IMR-90 (cell line): ENCODE results near the gene PLSCR2. TPM values are rescaled to one million over a fixed set of nuclear protein-coding genes. Genes with fewer than 3 reads are reported as not detected.

Source experiments
- ATAC-seq: fragments of 200-7000 bp; cut with Tn5 transposase; 2 replicates; pipeline ENCODE4 v1.9.1; 2020; ENCODE audit warnings: low read depth, mild to moderate bottlenecking, moderate library complexity
- BruUV-seq: library from RNA; stranded (reverse); fragments of 400-500 nt; replicated peaks from 2 replicates; lab custom pipeline; 2021; lab: Mats Ljungman, UMichigan
- CTCF ChIA-PET: fragments of 300-600 bp; formaldehyde crosslinking; extraction: SDS; loops from one replicate; lab custom pipeline; 2021; ENCODE audit warnings: antibody characterized with exemption; lab: Yijun Ruan, JAX
- POLR2A ChIA-PET: fragments of 300-600 bp; sonication (Branson Sonifier 250); formaldehyde crosslinking; loops from one replicate; lab custom pipeline; 2022; ENCODE audit warnings: antibody characterized with exemption; ENCODE audit not compliant: unreplicated experiment; lab: Charles Lee
- DNase-seq: peaks from one replicate; pipeline ENCODE4 v3.0.0; 2013
- H2AFZ ChIP-seq: replicated peaks from 2 replicates; pipeline ENCODE3; 2013; ENCODE audit warnings: low read length, mild to moderate bottlenecking; ENCODE audit not compliant: poor library complexity
- H2AK5ac ChIP-seq: 2 replicates; pipeline ENCODE4 v1.6.1; 2013; ENCODE audit warnings: low read depth, low read length, inconsistent platforms
- H2AK9ac ChIP-seq: replicated peaks from 2 replicates; pipeline ENCODE3; 2013; ENCODE audit warnings: mild to moderate bottlenecking, low read depth, low read length, moderate library complexity; ENCODE audit not compliant: poor library complexity
- H2BK120ac ChIP-seq: 2 replicates; pipeline ENCODE4 v1.6.1; 2013; ENCODE audit warnings: low read depth, low read length, inconsistent platforms
- H2BK15ac ChIP-seq: 3 replicates; pipeline ENCODE4 v1.6.1; 2013; ENCODE audit warnings: low read depth, low read length, inconsistent platforms
- H2BK20ac ChIP-seq: 2 replicates; pipeline ENCODE4 v1.6.1; 2013; ENCODE audit warnings: low read depth, mild to moderate bottlenecking, inconsistent platforms, low read length, moderate library complexity
- H2BK5ac ChIP-seq: 2 replicates; pipeline ENCODE4 v1.6.1; 2013; ENCODE audit warnings: mild to moderate bottlenecking, low read depth, low read length, inconsistent platforms; ENCODE audit not compliant: poor library complexity, severe bottlenecking
- H3K14ac ChIP-seq: replicated peaks from 2 replicates; pipeline ENCODE4 v1.6.1; 2013; ENCODE audit warnings: low read depth, low read length, inconsistent platforms
- H3K18ac ChIP-seq: 2 replicates; pipeline ENCODE4 v1.6.1; 2013; ENCODE audit warnings: low read depth, low read length, control low read depth
- H3K23ac ChIP-seq: 2 replicates; pipeline ENCODE4 v1.6.1; 2013; ENCODE audit warnings: low read depth, low read length, inconsistent platforms
- H3K27ac ChIP-seq: 2 replicates; pipeline ENCODE4 v1.5.1; 2013; ENCODE audit warnings: mild to moderate bottlenecking, control low read depth, low read length; ENCODE audit not compliant: insufficient read depth
- H3K27me3 ChIP-seq: 2 replicates; pipeline ENCODE4 v1.6.1; 2013; ENCODE audit warnings: low read length; ENCODE audit not compliant: control insufficient read depth, insufficient read depth
- H3K36me3 ChIP-seq: 2 replicates; pipeline ENCODE4 v1.6.1; 2013; ENCODE audit warnings: low read length, mixed read lengths; ENCODE audit not compliant: control insufficient read depth, insufficient read depth
- H3K4ac ChIP-seq: 2 replicates; pipeline ENCODE4 v1.6.1; 2013; ENCODE audit warnings: low read depth, low read length, inconsistent platforms
- H3K4me1 ChIP-seq: 2 replicates; pipeline ENCODE4 v1.6.1; 2013; ENCODE audit warnings: low read length, mixed read lengths; ENCODE audit not compliant: control insufficient read depth, insufficient read depth
- H3K4me2 ChIP-seq: 2 replicates; pipeline ENCODE4 v1.6.1; 2013; ENCODE audit warnings: low read depth, mild to moderate bottlenecking, control low read depth, low read length, moderate library complexity
- H3K4me3 ChIP-seq: 2 replicates; pipeline ENCODE4 v1.5.1; 2013; ENCODE audit warnings: low read depth, mild to moderate bottlenecking, control low read depth, low read length, moderate library complexity; ENCODE audit not compliant: insufficient read depth
- H3K56ac ChIP-seq: 2 replicates; pipeline ENCODE4 v1.6.1; 2013; ENCODE audit warnings: low read length, inconsistent platforms; ENCODE audit not compliant: insufficient read depth; ENCODE audit errors: extremely low read depth
- H3K79me1 ChIP-seq, 2 experiments: 2 replicates each; pipeline ENCODE4 v1.6.1; 2013; ENCODE audit warnings: low read length in 2 of 2, inconsistent platforms in 1 of 2, low read depth in 1 of 2
- H3K9ac ChIP-seq: 2 replicates; pipeline ENCODE4 v1.6.1; 2013; ENCODE audit warnings: low read depth, low read length, control low read depth
- H3K9me1 ChIP-seq: 2 replicates; pipeline ENCODE4 v1.6.1; 2013; ENCODE audit warnings: low read length, inconsistent platforms; ENCODE audit not compliant: insufficient read depth
- H3K9me3 ChIP-seq: 2 replicates; pipeline ENCODE4 v1.6.1; 2013; ENCODE audit warnings: low read length; ENCODE audit not compliant: control insufficient read depth, insufficient read depth
- H4K20me1 ChIP-seq: 2 replicates; pipeline ENCODE4 v1.6.1; 2013; ENCODE audit warnings: low read length, inconsistent platforms; ENCODE audit not compliant: insufficient read depth
- H4K5ac ChIP-seq: 2 replicates; pipeline ENCODE4 v1.6.1; 2013; ENCODE audit warnings: mild to moderate bottlenecking, low read depth, low read length, control low read depth
- H4K8ac ChIP-seq, 2 experiments: 2 replicates each; pipeline ENCODE4 v1.6.1; 2013; ENCODE audit warnings: low read depth in 2 of 2, low read length in 2 of 2, control low read depth in 1 of 2, inconsistent platforms in 1 of 2
- H4K91ac ChIP-seq: 2 replicates; pipeline ENCODE4 v1.6.1; 2013; ENCODE audit warnings: low read depth, low read length, inconsistent platforms; ENCODE audit not compliant: insufficient read depth
- MAZ ChIP-seq: IDR thresholded peaks from 2 replicates; pipeline ENCODE4 v1.6.1; 2012; ENCODE audit warnings: low read depth, mild to moderate bottlenecking, low read length, improper control_type of control experiment, moderate library complexity, borderline replicate concordance
- NFE2L2 ChIP-seq: fragments of 150-350 bp; IDR thresholded peaks from 2 replicates; pipeline ENCODE4 v1.6.1; 2016; ENCODE audit warnings: low read depth, mild to moderate bottlenecking, low read length
- RFX5 ChIP-seq: IDR thresholded peaks from 2 replicates; pipeline ENCODE4 v1.8.0; 2012; ENCODE audit warnings: low read depth, mild to moderate bottlenecking, low read length, moderate library complexity
- SMC3 ChIP-seq: fragments of 150-350 bp; IDR thresholded peaks from 2 replicates; pipeline ENCODE4 v1.6.1; 2016; ENCODE audit warnings: low read depth, mild to moderate bottlenecking, antibody characterized with exemption, low read length, moderate library complexity
- WGBS, 2 experiments: methylation state at CpG; one replicate each; pipeline versions ENCODE4 v1.1.5 to v1.1.7; 2013; ENCODE audit warnings: missing lambda C conversion rate in 2 of 2; ENCODE audit not compliant: insufficient read length in 1 of 2; ENCODE audit errors: extremely low coverage in 2 of 2; 5-methylcytosine and 5-hydroxymethylcytosine counted together
- dilution Hi-C: fragments of 300-500 bp; cut with HindIII; formaldehyde crosslinking; loops from one replicate; pipeline ENCODE4 v1.14.3; 2018; ENCODE audit warnings: low sequenced_read_pairs; ENCODE audit not compliant: unreplicated experiment
- in situ Hi-C: fragments of 300-500 bp; cut with MboI; formaldehyde crosslinking; loops from 3 replicates; pipeline ENCODE4 v1.14.3; 2019; ENCODE audit warnings: low sequenced_read_pairs, inconsistent platforms, mixed read lengths
- intact Hi-C: fragments of 100-400 bp; cut with micrococcal nuclease; formaldehyde crosslinking; loops from 2 replicates; pipeline ENCODE4 v1.10.0; 2022
- polyA plus RNA-seq, 3 experiments: library from polyadenylated mRNA; depleted of rRNA; stranded (reverse); fragments of >200 nt; gene quantifications; 2 replicates each; pipeline ENCODE4 v1.2.3, GENCODE V29; 2012; ENCODE audit warnings: low replicate concordance in 1 of 3
- total RNA-seq: library from RNA; depleted of rRNA; stranded (reverse); fragments of >200 nt; gene quantifications from 2 replicates; pipeline ENCODE4 v1.2.3, GENCODE V29; 2012

Gene PLSCR2
- total and polyA plus RNA-seq, 2 of the 4 experiments (the other 2 are of a cell fraction), result not detected

DNA sequence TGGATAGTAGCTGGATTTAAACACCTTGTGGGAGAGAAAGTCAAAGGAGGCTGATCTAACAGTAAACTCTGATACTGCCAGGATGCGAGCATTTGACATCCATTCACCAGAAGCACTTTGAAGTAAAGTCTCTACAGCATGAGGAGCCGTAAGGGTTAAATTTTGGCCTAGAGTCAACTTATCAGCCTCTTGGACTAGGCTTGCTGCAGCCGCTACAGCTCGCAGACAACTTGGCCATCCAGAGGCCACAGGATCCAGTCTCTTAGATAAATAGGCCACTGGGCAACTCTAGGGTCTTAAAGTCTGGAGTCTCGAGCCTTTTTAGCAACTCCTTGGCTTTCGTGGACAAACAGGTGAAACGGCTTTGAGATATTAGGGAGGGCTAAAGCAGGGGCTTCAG lies 61.4 kb downstream of the PLSCR2 start:
- no peak overlapping the region for H3K18ac ChIP-seq
- ATAC-seq, result no peak

More for the DNA sequence above, 61.4 kb downstream of the PLSCR2 start:
- no peak overlapping the region for H3K9ac ChIP-seq
- H2AK5ac ChIP-seq, result no peak overlapping the region
- no peak overlapping the region for H2AFZ ChIP-seq
- no peak overlapping the region for H3K56ac ChIP-seq
- H3K27ac ChIP-seq, result no peak overlapping the region
- intact Hi-C loops (no loop called here), in situ Hi-C loops (no loop called here), dilution Hi-C loops (no loop called here)
- no peaks in the 10 kb centered on the region for H3K4me1 ChIP-seq
- H4K20me1 ChIP-seq, result no peaks in the 10 kb centered on the region
- H4K5ac ChIP-seq, result no peak overlapping the region
- ChIA-PET POLR2A (no interaction called here), CTCF (no interaction called here)
- no peak overlapping the region for H2BK15ac ChIP-seq
- peaks cover 5% of the 10 kb centered on the region; the same call in 1 of the 2 replicates for H3K9me3 ChIP-seq
- WGBS, 2 experiments, result 100% methylated on average over 1 of the region's 7 CpGs; no CpG with 5 or more reads in 1 of the 2 experiments
- H3K23ac ChIP-seq, result no peak overlapping the region
- DNase-seq, result no peak
- H4K8ac ChIP-seq, result no peak overlapping the region
- no peak overlapping the region for H2AK9ac ChIP-seq
- H2BK20ac ChIP-seq, result no peak overlapping the region
- no peaks in the 10 kb centered on the region for H3K9me1 ChIP-seq
- H3K4me2 ChIP-seq, result no peak overlapping the region
- no peak overlapping the region for H3K14ac ChIP-seq
- no peak overlapping the region for H3K4ac ChIP-seq
- no peak overlapping the region for H4K91ac ChIP-seq
- no peak overlapping the region for H2BK120ac ChIP-seq
- no peak overlapping the region for H3K4me3 ChIP-seq
- H3K36me3 ChIP-seq, result no peaks in the 10 kb centered on the region
- BruUV-seq, result no TSS peak
- TF ChIP-seq NFE2L2 (no peak), MAZ (no peak), RFX5 (no peak), SMC3 (no peak)
- no peaks in the 10 kb centered on the region for H3K79me1 ChIP-seq
- no peak overlapping the region for H2BK5ac ChIP-seq
- H3K27me3 ChIP-seq, result no peaks in the 10 kb centered on the region
